ENCODE data around the gene CALM1.

GRCh38 chr14:90454041-90455000 lies 57.5 kb downstream of the CALM1 start:
- TF ChIP-seq CTCF (IDR thresholded peaks at IDR 0.05; ENCODE audit: insufficient read depth, low read length, poor library complexity, severe bottlenecking) (no peak), EZH2phosphoT487 (conservative IDR thresholded peaks at IDR 0.05; ENCODE audit: low read length) (no peak)
